OCI-M2 (cell line): ENCODE measurements around the gene IQSEC1.

ENCODE experiments used
- DNase-seq: peaks from one replicate; lab custom pipeline; 2025; ENCODE audit not compliant: unreplicated experiment; lab: John Stamatoyannopoulos, UW

IQSEC1 gene

GRCh38 chr3:12972781-12973702, 100.2 kb downstream of the IQSEC1 start:
- DNase-seq = no peak

- no peak for DNase-seq
These were observed 101.2 kb downstream of the IQSEC1 start for GRCh38 chr3:12972043-12972442.

GRCh38 chr3:12970684-12971083, 102.5 kb downstream of the IQSEC1 start:
- no peak for DNase-seq

GRCh38 chr3:12969486-12969885, 103.7 kb downstream of the IQSEC1 start:
- no peak for DNase-seq

GRCh38 chr3:12968541-12968940, 104.7 kb downstream of the IQSEC1 start:
- no peak for DNase-seq

GRCh38 chr3:12967606-12968351, 105.5 kb downstream of the IQSEC1 start:
- peak; percentile 26 for DNase-seq

GRCh38 chr3:12966847-12967605, 106.2 kb downstream of the IQSEC1 start:
- DNase-seq = no peak

GRCh38 chr3:12965999-12966846, 107.0 kb downstream of the IQSEC1 start:
- DNase-seq = no peak

- no peak for DNase-seq
These were observed 108.3 kb downstream of the IQSEC1 start for GRCh38 chr3:12964711-12965612.

- no peak for DNase-seq
These were observed 109.1 kb downstream of the IQSEC1 start for GRCh38 chr3:12963922-12964701.

GRCh38 chr3:12963231-12963896, 109.9 kb downstream of the IQSEC1 start:
- DNase-seq = no peak

GRCh38 chr3:12962292-12962691, 110.9 kb downstream of the IQSEC1 start:
- DNase-seq = no peak

GRCh38 chr3:12961697-12962036, 111.6 kb downstream of the IQSEC1 start:
- DNase-seq = no peak

- no peak for DNase-seq
These were observed 112.1 kb downstream of the IQSEC1 start for GRCh38 chr3:12961007-12961696.

- DNase-seq = no peak
These were observed 112.7 kb downstream of the IQSEC1 start for GRCh38 chr3:12960497-12960896.

- DNase-seq = no peak
These were observed 113.3 kb downstream of the IQSEC1 start for GRCh38 chr3:12959838-12960378.

GRCh38 chr3:12959410-12959809, 113.8 kb downstream of the IQSEC1 start:
- no peak for DNase-seq
